Thyroid gland (tissue), 4 donors: ENCODE results near the gene DNAH8. TPM values are rescaled to one million over a fixed set of nuclear protein-coding genes. Genes with fewer than 3 reads are reported as not detected.
"Not testable (repeated sequence)": the region's sequence is repeated elsewhere in the genome, so short reads cannot be mapped to it uniquely, and the experiment has no call there.

Experiments used
- DNase-seq, 2 donors: peaks; one replicate each; pipeline ENCODE4 v3.0.0-alpha.2; 2019
- H3K27ac ChIP-seq, 3 donors: fragments of 200-600 bp; sonication (generic); 1 replicate in 2 of 3; 2 replicates in 1 of 3; pipeline ENCODE4 v1.5.1; 2016 to 2019; ENCODE audit warnings: mild to moderate bottlenecking in 1 of 3, moderate library complexity in 1 of 3
- H3K27me3 ChIP-seq: fragments of 200-600 bp; sonication (generic); one replicate; pipeline ENCODE4 v1.5.1; 2019
- H3K36me3 ChIP-seq, 2 donors: fragments of 200-600 bp; sonication (generic); one replicate each; pipeline ENCODE4 v1.5.1; 2016 to 2019
- H3K4me1 ChIP-seq, 2 donors: fragments of 200-600 bp; sonication (generic); one replicate each; pipeline ENCODE4 v1.5.1; 2017 to 2019
- H3K4me3 ChIP-seq, 3 donors: fragments of 200-600 bp; sonication (generic); replicated peaks in 1 of 3; 1 replicate in 2 of 3; 2 replicates in 1 of 3; pipeline ENCODE4 v1.5.1; 2016; ENCODE audit warnings: mild to moderate bottlenecking in 1 of 3
- H3K9me3 ChIP-seq: fragments of 200-600 bp; sonication (generic); one replicate; pipeline ENCODE4 v1.5.1; 2017
- CTCF ChIP-seq, 6 experiments: fragments of 200-600 bp in 3 of 6; fragments of 450-650 bp in 3 of 6; sonication (generic) in 3 of 6; IDR thresholded peaks; one replicate each; pipeline ENCODE4 v1.5.1; 2016 to 2019; ENCODE audit warnings: antibody characterized with exemption in 6 of 6, mild to moderate bottlenecking in 2 of 6, inconsistent platforms in 1 of 6, moderate library complexity in 1 of 6
- POLR2A ChIP-seq, 2 donors: fragments of 450-650 bp; IDR thresholded peaks; one replicate each; pipeline ENCODE4 v1.6.1; 2017; ENCODE audit warnings: antibody characterized with exemption in 2 of 2, mild to moderate bottlenecking in 2 of 2, moderate library complexity in 1 of 2
- WGBS, 2 donors: methylation state at CpG; one replicate each; pipeline ENCODE4 v1.1.5; 2017; 5-methylcytosine and 5-hydroxymethylcytosine counted together
- intact Hi-C: fragments of 100-400 bp; cut with DNase I; formaldehyde crosslinking; loops from one replicate; pipeline ENCODE4 v1.15.1; 2023
- total RNA-seq, 4 donors: library from RNA; depleted of rRNA; stranded (reverse); fragments of >200 nt; gene quantifications; one replicate each; pipeline ENCODE4 v1.2.3, GENCODE V29; 2016

DNAH8 gene
- total RNA-seq, 4 donors from 2014 or later = 0.04 to 4.8 (median 0.12) TPM

- Histone ChIP-seq H3K27ac (no peak overlapping the region), H3K4me1 (no peaks in the 10 kb centered on the region), H3K36me3 (no peaks in the 10 kb centered on the region), H3K27me3 (no peaks in the 10 kb centered on the region), H3K4me3 (no peak overlapping the region), H3K9me3 (no peaks in the 10 kb centered on the region)
- TF ChIP-seq CTCF (IDR thresholded peaks at IDR 0.05) (no peak), POLR2A (IDR thresholded peaks at IDR 0.05) (no peak)
- 96 to 98% methylated on average over 2 of the region's 2 CpGs for WGBS, 2 donors
- intact Hi-C loops = no loop called here
- DNase-seq = no peak
Measured at GRCh38 chr6:38915205-38915925, 200.3 kb downstream of the DNAH8 start.

- intact Hi-C loops, H3K36me3 ChIP-seq, DNase-seq, H3K9me3 ChIP-seq, H3K27me3 ChIP-seq, H3K4me3 ChIP-seq, H3K27ac ChIP-seq, H3K4me1 ChIP-seq: not testable (repeated sequence)
- 86 to 90% methylated on average over 8 of the region's 8 CpGs for WGBS, 2 donors
Measured at GRCh38 chr6:38921540-38921939, 206.4 kb downstream of the DNAH8 start.

- Histone ChIP-seq H3K36me3 (no peaks in the 10 kb centered on the region), H3K27ac (no peak overlapping the region), H3K4me1 (no peaks in the 10 kb centered on the region), H3K27me3 (no peaks in the 10 kb centered on the region), H3K4me3 (no peak overlapping the region), H3K9me3 (no peaks in the 10 kb centered on the region)
- TF ChIP-seq POLR2A (IDR thresholded peaks at IDR 0.05) (no peak), CTCF (IDR thresholded peaks at IDR 0.05) (no peak)
- 89% methylated on average over 7 of the region's 7 CpGs for WGBS, 2 donors
- no peak for DNase-seq
- intact Hi-C loops = no loop called here
Measured at GRCh38 chr6:38924791-38925509, 209.8 kb downstream of the DNAH8 start.

- Histone ChIP-seq H3K27ac (no peak overlapping the region), H3K4me3 (no peak overlapping the region), H3K27me3 (no peaks in the 10 kb centered on the region), H3K9me3 (no peaks in the 10 kb centered on the region), H3K36me3 (no peaks in the 10 kb centered on the region), H3K4me1 (no peaks in the 10 kb centered on the region)
- intact Hi-C loops = no loop called here
- TF ChIP-seq POLR2A (IDR thresholded peaks at IDR 0.05) (no peak), CTCF (IDR thresholded peaks at IDR 0.05) (no peak)
- DNase-seq = no peak
- 81 to 85% methylated on average over 5 of the region's 5 CpGs for WGBS, 2 donors
Measured at GRCh38 chr6:38929560-38929959, 214.4 kb downstream of the DNAH8 start.

GRCh38 chr6:38933426-38933825 is 218.3 kb downstream of the DNAH8 start:
- no peak overlapping the region for H3K27ac ChIP-seq
- no peaks in the 10 kb centered on the region for H3K4me1 ChIP-seq
- intact Hi-C loops = no loop called here
- no peaks in the 10 kb centered on the region for H3K36me3 ChIP-seq
- no peaks in the 10 kb centered on the region for H3K9me3 ChIP-seq
- H3K27me3 ChIP-seq = no peaks in the 10 kb centered on the region
- 80% methylated on average over 3 of the region's 3 CpGs for WGBS, 2 donors
- TF ChIP-seq POLR2A (IDR thresholded peaks at IDR 0.05) = no peak
- peak in 2 of 6 experiments; percentile 11 to 15 for TF ChIP-seq CTCF (IDR thresholded peaks at IDR 0.05)
- H3K4me3 ChIP-seq = no peak overlapping the region
- DNase-seq = no peak
